DMS53 treated with DMSO at 0.1 percent for 48 hours (cell line): ENCODE data around the gene ASH1L.
A peak's percentile ranks its signal among the peaks of the same experiment; 100 is the strongest.
"Not testable (repeated sequence)": the region's sequence is repeated elsewhere in the genome, so short reads cannot be mapped to it uniquely, and the experiment has no call there.

Experiments
- DNase-seq: peaks from one replicate; lab custom pipeline; 2025; ENCODE audit not compliant: unreplicated experiment; lab: John Stamatoyannopoulos, UW

ASH1L gene, protein sequence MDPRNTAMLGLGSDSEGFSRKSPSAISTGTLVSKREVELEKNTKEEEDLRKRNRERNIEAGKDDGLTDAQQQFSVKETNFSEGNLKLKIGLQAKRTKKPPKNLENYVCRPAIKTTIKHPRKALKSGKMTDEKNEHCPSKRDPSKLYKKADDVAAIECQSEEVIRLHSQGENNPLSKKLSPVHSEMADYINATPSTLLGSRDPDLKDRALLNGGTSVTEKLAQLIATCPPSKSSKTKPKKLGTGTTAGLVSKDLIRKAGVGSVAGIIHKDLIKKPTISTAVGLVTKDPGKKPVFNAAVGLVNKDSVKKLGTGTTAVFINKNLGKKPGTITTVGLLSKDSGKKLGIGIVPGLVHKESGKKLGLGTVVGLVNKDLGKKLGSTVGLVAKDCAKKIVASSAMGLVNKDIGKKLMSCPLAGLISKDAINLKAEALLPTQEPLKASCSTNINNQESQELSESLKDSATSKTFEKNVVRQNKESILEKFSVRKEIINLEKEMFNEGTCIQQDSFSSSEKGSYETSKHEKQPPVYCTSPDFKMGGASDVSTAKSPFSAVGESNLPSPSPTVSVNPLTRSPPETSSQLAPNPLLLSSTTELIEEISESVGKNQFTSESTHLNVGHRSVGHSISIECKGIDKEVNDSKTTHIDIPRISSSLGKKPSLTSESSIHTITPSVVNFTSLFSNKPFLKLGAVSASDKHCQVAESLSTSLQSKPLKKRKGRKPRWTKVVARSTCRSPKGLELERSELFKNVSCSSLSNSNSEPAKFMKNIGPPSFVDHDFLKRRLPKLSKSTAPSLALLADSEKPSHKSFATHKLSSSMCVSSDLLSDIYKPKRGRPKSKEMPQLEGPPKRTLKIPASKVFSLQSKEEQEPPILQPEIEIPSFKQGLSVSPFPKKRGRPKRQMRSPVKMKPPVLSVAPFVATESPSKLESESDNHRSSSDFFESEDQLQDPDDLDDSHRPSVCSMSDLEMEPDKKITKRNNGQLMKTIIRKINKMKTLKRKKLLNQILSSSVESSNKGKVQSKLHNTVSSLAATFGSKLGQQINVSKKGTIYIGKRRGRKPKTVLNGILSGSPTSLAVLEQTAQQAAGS (N-terminal part only)

DNA sequence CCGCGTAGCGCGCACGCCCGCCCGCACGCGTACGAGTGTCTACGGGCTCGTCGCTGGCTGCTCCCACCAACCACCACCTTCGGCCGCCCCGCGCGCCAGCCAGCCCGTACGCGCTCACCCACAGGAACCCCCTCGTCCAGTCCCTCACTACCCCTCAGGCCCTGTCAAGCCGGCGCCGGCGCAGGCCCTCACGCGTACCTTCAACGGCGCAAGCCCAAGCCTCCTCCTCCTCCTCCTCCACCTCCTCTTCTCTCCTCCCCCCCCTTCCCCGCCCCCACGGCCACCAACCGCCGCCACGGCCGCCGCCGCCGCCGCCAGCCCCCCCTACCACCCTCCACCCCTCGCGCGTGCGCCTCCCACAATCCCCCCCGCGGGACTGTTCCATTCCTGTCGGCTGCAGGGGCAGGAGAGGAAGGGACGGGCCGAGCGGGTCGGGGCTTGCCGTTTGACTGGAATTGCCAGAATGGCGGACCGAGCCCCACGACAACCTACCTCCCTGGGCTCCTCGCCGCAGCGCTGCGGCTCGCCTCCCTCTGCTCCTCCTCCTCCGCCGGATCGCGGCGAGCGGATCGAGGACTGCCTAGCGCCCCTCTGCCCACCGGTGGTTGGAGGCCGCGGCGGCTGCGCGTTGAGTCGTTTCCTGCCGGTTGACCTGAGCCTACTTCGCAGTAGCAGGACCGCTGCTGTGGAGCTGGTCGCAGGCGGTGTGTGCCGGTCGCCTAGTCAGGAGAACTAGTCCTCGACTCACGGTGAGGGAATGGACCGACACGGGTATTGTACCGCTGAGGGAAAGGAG, at the start of gene ASH1L:
Gene ASH1L, minus strand, starts transcription at position 223 of the 796 bp plus-strand sequence. CDS start 41,284 bp downstream, outside the sequence.
- DNase-seq = peak; percentile 91

DNA sequence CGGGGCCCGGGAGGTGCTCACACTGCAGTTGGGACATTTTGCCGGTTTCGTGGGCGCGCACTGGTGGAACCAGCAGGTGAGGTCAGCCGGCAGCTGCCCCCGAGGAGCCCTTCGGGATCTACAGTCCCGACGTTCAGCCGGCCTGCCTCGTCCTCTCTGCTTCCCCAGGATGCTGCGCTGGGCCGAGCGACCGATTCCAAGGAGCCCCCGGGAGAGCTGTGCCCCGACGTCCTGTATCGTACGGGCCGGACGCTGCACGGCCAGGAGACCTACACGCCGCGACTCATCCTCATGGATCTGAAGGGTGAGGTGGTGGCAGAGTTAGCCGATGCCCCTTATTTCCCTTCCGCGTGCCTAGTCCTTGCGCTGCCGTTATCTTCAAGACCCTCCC, 47.6 kb upstream of the ASH1L start:
- not testable (repeated sequence) for DNase-seq

DNA sequence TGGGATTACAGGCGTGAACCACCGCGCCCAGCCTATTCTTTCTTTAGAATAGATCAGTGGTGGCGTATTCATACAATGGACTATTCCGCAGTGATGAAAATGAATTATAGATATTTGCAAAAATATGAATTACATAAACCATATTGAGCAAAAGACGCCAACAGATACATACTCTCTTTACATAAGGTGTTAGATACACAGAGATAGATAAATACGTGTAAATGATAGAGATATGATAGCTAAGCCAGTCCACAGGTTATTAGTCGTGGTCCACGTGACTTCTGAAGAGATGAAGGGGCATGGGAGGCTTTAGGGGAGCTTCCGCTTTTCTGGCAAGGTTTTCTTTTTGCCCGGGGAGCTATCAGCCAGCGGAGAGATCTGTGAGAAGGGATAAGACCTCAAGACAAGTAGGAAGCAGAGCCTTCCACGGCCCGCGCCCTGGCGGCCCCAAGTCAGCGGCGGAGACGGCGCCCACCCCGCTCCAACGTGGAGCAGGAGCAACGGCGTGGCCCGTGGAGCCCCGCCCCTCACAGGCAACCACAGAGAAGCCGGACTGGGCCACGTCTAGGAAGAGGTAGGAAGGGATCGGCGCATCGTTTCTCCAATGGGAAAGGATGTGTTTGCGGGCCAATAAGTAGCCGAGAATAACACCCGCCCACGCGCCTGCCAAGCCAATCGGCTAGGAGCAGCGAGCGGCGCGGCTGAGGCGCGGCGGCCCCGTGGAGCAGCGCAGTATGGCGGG, 47.1 kb upstream of the ASH1L start, which contains the start of gene MSTO1:
Gene MSTO1, plus strand, starts transcription at position 704 of the 742 bp plus-strand sequence. Its CDS starts 31 bp downstream, at position 735.
- DNase-seq = peak; percentile 96

DNA sequence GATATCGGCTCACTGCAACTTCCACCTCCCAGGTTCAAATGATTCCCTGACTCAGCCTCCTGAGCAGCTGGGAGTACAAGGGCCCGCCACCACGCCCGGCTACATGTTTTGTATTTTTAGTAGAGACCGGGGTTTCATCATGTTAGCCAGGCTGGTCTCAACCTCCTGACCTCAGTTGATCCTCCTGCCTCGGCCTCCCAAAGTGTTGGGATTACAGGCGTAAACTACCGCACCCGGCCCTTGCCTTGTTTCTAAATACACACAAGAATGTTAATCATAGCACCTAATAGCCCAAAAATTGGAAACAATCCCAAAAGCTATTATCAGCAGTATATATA, 46.3 kb upstream of the ASH1L start:
- DNase-seq = no peak

DNA sequence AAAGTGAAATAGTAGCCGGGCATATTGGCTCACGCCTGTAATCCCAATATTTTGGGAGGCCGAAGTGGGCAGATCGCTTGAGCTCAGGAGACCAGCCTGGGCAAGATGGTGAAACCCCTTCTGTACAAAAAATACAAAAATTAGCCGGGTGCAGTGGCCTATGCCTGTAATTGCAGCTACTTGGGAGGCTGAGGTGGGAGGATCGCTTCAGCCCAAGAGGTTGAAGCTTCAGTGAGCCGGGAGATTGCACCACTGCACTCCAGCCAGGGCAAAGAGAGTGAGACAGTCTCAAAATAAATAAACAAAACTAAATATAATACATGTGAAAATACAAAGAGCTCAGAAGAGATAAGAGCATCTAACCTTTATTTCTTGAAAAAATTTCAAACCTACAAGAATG, 45.1 kb upstream of the ASH1L start:
- no peak for DNase-seq

DNA sequence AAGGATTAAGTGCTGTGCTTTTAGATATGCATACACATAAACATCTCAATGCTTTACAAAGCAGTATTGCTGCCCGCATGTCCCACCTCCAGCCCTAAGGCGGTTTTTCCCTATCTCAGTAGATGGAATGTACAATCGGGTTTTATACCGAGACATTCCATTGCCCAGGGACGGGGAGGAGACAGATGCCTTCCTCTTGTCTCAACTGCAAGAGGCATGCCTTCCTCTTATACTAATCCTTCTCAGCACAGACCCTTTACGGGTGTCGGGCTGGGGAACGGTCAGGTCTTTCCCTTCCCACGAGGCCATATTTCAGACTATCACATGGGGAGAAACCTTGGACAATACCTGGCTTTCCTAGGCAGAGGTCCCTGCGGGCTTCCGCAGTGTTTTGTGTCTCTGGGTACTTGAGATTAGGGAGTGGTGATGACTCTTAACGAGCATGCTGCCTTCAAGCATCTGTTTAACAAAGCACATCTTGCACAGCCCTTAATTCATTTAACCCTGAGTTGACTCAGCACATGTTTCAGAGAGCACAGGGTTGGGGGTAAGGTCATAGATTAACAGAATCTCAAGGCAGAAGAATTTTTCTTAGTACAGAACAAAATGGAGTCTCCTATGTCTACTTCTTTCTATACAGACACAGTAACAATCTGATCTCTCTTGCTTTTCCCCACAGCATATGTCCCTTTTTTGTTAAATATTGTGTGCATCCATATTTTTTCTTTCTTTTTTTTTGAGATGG, 37.4 kb upstream of the ASH1L start:
- DNase-seq = not testable (repeated sequence)

DNA sequence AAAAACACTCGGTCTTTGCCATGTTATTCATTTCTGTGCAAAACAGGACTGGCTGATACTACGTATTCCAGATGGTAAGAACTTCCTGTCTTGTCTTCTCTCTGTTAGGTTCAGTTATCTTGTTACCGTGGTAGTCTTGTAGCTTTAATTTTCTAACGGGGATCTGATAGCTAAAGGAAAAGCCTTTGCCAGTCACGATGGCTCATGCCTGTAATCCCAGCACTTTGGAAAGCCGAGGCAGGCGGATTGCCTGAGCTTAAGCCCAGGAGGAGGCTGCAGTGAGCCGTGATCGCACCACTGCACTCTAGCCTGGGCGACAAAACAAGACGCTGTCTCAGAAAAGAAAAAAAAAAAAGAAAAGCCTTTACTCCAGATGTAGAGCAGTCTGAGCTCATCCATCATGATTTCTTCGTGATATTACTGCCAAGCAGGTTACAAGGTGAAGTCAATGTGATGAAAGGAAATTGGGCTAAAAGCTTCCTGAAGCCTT, 36.3 kb upstream of the ASH1L start:
- DNase-seq = no peak

DNA sequence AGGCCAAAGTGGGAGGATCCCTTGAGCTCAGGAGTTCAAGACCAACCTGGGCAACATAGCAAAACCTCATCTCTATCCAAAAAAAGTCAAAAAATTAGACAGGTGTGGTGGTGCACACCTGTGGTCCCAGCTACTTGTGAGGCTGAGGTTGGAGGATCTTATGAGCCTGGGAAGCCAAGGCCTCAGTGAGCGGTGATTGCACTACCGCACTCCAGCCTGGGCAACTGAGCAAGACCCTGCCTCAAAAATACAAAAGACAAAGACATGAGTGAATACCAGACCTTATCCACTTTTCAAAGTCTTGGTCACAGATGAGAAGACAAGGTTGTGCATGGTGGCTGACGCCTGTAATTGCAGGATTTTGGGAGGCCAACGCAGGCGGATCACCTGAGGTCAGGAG, 34.3 kb upstream of the ASH1L start:
- DNase-seq = no peak

DNA sequence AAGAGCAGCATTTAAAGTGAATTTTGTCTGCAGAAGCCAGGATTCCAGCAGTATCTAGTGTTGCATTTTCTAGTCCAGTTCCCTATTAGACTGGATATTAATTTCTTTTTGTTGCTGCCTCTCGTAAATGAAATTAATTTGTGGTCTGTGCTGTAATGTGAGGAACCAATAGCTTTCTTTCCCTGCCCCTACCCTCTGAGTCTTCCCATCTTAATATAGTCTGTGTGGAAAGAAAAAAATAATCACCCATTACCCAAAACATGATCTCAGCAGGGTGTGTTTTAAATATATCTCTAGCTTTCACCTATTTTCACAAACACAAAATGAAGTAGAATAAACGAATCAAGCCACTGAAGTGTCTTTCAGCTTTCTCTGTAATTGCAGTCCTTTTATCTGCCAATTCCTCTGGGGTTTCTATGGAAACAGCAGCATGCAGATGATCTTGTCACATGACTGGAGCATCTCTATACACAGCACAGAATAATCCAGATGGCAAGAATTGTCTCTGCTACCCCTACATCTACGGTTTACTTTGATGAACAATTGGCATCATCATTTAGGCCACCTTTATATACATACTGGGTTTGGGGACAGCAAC, 33.4 kb upstream of the ASH1L start:
- not testable (repeated sequence) for DNase-seq

DNA sequence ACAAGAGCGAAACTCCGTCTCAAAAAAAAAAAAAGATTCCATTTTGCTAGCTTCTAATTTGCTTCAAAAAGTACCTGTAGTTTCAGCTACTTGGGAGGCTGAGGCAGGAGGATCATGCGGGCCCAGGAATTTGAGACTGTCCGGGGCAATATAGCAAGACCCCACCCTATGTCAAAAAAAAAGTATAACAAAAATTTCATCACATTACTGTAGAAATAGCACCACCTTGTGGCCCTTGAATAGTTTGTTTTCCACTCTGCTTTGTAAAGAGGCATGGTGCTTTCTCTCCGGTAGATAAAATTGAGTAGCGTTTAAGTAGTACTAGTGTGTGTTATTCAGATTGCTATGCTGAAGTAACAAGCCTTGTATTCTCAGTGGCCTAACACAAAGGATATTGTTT, 29.2 kb upstream of the ASH1L start:
- peak; percentile 52 for DNase-seq

DNA sequence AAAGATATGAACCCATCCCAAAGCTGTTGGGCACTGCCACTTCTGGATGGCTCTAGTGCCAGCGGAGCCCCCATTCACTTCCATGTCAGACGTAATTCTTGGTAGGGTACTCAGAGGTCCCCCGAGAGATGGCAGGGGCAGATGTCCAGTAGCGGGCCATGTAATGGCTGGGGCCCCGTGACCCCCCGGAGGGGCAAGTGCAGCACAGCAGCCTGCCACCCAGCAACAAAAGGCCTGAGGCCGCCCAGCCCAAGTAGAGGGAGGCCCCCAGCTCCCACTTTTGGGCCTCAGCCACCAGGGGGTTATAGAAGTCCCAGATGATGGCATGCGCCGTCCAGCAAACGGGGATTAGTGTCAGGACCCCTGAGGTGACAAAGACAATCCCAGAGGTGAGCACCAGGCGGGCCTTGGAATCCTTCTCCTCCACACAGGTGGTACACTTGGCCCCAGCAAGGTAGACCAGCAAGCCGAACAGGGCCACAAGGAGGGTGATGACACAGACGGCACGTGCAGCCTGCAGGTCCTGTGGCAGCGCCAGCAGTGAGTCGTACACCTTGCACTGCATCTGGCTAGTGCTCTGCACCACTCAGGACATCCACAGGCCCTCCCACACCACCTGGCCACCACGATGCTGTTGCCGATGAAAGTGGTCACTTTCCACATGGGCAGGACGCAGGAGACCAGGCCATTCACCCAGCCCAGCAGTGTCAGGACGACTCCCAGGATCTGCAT, 28.1 kb upstream of the ASH1L start:
- not testable (repeated sequence) for DNase-seq

DNA sequence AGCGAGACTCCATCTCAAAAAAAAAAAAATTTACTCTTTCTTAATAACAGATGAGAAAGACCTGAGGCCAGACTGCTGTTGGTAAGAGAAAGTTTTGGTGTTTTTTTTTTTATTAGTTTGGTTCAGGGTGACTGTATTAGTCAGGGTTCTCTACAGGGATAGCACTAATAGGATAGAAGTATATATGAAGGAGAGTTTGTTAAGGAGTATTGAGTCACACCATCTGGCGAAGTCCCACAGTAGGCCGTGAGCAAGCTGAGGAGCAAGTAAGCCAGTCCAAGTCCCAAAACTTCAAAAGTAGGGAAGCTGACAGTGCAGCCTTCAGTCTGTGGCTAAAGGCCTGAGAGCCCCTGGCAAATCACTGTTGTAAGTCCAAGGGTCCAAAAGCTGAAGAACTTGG, 26.7 kb upstream of the ASH1L start:
- DNase-seq = not testable (repeated sequence)

DNA sequence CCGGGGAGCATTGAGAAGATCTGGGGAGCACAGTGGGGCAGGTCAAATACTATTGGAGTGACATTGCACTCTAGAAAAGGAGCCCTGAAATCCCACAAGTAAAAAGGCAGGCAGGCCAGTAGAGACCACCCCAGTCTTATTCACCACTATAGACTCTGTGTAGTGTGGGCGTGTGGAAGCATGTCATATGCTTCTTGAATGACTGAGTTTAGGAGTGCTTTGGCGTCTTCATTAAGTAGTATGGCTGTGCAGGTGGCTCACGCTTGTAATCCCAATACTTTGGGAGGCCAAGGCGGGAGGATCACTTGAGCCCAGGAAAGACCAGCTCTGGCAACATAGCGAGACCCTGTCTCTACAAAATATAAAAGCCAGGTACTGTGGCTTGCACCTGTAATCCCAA, 21.2 kb upstream of the ASH1L start:
- not testable (repeated sequence) for DNase-seq

DNA sequence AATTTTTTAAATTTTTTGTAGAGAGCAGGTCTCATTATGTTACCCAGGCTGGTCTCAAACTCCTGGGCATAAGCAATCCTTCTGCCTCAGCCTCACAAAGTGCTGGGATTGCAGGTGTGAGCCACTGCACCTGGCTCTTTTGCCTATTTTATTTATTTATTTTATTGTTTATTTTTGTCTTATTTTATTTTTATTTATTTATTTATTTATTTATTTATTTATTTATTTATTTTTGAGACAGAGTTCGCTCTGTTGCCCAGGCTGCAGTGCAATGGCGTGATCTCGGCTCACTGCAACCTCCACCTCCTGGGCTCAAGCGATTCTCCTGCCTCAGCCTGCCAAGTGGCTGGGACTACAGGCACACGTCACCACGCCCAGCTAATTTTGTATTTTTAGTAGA, 13.0 kb upstream of the ASH1L start:
- DNase-seq = not testable (repeated sequence)

DNA sequence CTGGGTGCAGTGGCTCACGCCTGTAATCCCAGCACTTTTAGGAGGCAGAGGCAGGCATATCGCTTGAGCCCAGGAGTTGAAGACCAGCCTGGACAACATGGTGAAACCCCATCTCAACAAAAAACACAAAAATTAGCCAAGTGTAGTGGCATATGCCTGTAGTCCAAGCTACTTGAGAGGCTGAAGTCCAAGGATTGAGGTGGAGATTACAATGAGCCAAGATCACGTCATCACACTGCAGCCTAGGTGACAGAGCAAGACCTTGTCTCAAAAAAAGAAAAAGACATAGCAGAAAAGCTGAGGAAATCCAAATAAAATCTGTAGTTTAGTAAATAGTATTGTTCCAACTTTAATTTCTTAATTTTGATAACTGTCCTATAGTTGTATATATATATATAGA, 11.5 kb upstream of the ASH1L start:
- no peak for DNase-seq

DNA sequence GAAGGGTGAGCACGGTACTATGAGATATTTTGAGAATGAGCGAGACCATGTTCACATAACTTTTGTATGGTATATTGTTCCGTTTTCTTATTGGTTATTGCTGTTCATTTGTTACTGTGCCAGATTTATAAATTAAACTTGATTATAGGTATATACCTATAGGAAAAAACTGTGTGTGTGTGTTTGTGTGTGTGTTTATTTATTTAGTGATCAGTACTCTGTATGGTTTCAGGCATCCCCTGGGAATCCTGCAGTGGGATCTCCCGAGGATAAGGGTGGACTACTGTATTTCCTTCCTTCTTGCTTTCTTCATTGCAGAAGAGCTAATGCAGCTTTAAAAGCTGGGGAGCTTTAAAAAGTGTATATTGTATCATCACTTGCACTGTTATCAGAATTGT, 8.0 kb upstream of the ASH1L start:
- DNase-seq = no peak

DNA sequence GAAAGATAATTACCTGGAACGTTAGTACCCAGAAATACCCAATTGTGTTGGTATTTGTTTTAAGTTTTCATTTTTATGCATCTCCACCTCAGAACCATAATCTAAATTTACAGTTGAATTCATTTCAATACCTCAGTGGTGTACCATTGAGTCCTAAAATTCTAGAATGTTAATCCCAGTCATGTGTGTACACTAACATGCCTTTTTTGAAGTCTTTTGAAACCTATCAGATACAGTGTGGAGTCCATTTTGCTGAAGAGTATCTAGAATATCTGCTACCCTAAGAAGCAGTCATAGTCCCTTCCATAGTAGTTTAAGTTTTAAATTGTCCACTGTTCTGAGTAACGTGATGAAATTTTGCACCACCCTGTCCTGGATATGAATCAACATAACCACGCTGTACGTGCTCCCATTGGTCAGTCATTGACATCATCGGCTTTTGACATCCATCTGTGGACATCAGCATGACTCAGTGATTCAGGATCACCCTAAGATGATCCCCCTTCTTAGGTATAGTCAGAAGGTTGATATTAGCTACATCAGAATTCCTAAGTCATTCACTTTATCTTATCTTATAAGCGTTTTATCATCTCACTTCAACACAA, 7.5 kb upstream of the ASH1L start:
- no peak for DNase-seq
